CD4-positive, alpha-beta T cell (primary cell): Measurements from ENCODE around the gene PDLIM5. TPM values are rescaled to one million over a fixed set of nuclear protein-coding genes. Genes with fewer than 3 reads are reported as not detected.

ENCODE experiments used
- ATAC-seq: fragments of 200-7000 bp; cut with Tn5 transposase; one replicate; pipeline ENCODE4 v1.10.0; 2022; ENCODE audit warnings: mild to moderate bottlenecking; ENCODE audit not compliant: poor library complexity
- CTCF ChIA-PET: fragments of 350-600 bp; sonication (Branson Sonifier 250); formaldehyde crosslinking; loops from one replicate; lab custom pipeline; 2021; ENCODE audit warnings: antibody characterized with exemption, inconsistent platforms; lab: Charles Lee
- POLR2A ChIA-PET: fragments of 350-600 bp; sonication (Branson Sonifier 250); formaldehyde crosslinking; loops from one replicate; lab custom pipeline; 2021; ENCODE audit warnings: antibody characterized with exemption, inconsistent platforms; lab: Charles Lee
- DNase-seq, 14 experiments: peaks; one replicate each; pipeline ENCODE4 v3.0.0-alpha.2; 2013 to 2020; ENCODE audit warnings: mixed read lengths in 2 of 14
- H3K27ac ChIP-seq, 2 donors: one replicate each; pipeline versions ENCODE4 v1.5.1 to v1.7.0; 2013; ENCODE audit warnings: low read length in 2 of 2, low read depth in 1 of 2, mild to moderate bottlenecking in 1 of 2
- H3K27me3 ChIP-seq, 2 experiments: 1 replicate in 1 of 2; 2 replicates in 1 of 2; pipeline versions ENCODE4 v1.6.1 to v1.7.0; 2013; ENCODE audit warnings: low read length in 2 of 2, control low read depth in 1 of 2, mild to moderate bottlenecking in 1 of 2, moderate library complexity in 1 of 2; ENCODE audit not compliant: insufficient read depth in 2 of 2, control insufficient read depth in 1 of 2
- H3K36me3 ChIP-seq: one replicate; pipeline ENCODE4 v1.6.1; 2013; ENCODE audit warnings: low read length, control low read depth; ENCODE audit not compliant: insufficient read depth
- H3K4me1 ChIP-seq: one replicate; pipeline ENCODE4 v1.6.1; 2013; ENCODE audit warnings: low read length, control low read depth; ENCODE audit not compliant: insufficient read depth
- H3K4me3 ChIP-seq: one replicate; pipeline ENCODE4 v1.5.1; 2013; ENCODE audit warnings: mild to moderate bottlenecking, low read length, moderate library complexity
- H3K9me3 ChIP-seq, 2 experiments: 1 replicate in 1 of 2; 2 replicates in 1 of 2; pipeline versions ENCODE4 v1.6.1 to v1.7.0; 2013; ENCODE audit warnings: low read length in 2 of 2, mild to moderate bottlenecking in 2 of 2, control low read depth in 1 of 2, moderate library complexity in 1 of 2; ENCODE audit not compliant: control insufficient read depth in 1 of 2, insufficient read depth in 1 of 2
- H3K27ac Mint-ChIP-seq: one replicate; pipeline ENCODE4 v1.8.0; 2020; ENCODE audit warnings: mixed read lengths
- H3K27me3 Mint-ChIP-seq: one replicate; pipeline ENCODE4 v1.8.0; 2021; ENCODE audit warnings: mixed read lengths
- H3K36me3 Mint-ChIP-seq: one replicate; pipeline ENCODE4 v1.8.0; 2021; ENCODE audit warnings: low read depth, mixed read lengths
- H3K4me1 Mint-ChIP-seq: one replicate; pipeline ENCODE4 v1.8.0; 2021; ENCODE audit warnings: low read depth, mixed read lengths
- H3K4me3 Mint-ChIP-seq: one replicate; pipeline ENCODE4 v1.8.0; 2020; ENCODE audit warnings: mild to moderate bottlenecking, mixed read lengths
- H3K9me3 Mint-ChIP-seq: one replicate; pipeline ENCODE4 v1.8.0; 2020; ENCODE audit warnings: mixed read lengths
- CTCF ChIP-seq: fragments of 200-600 bp; IDR thresholded peaks from one replicate; pipeline ENCODE4 v1.8.0; 2022; ENCODE audit warnings: antibody characterized with exemption, mild to moderate bottlenecking
- intact Hi-C, 2 experiments: fragments of 100-400 bp; cut with DNase I in 1 of 2; cut with micrococcal nuclease in 1 of 2; formaldehyde crosslinking; loops; one replicate each; pipeline versions ENCODE4 v1.15.1 to v1.9.0; 2023 to 2025; cut with DNase I, micrococcal nuclease
- total RNA-seq, 174 experiments: library from RNA in 2 of 174; stranded (reverse) in 2 of 174; gene quantifications; one replicate each; pipeline ENCODE4 v1.2.3 and lab custom pipeline; 2021 to 2026

PDLIM5 gene
- total RNA-seq, 2 experiments from 2014 or later: 23.0 to 23.1 TPM

GRCh38 chr4:94516067-94516466 lies 64.3 kb downstream of the PDLIM5 start:
- no peak for TF ChIP-seq CTCF
- Histone ChIP-seq H3K9me3 (no peaks in the 10 kb centered on the region), H3K27ac (no peak overlapping the region), H3K4me1 (no peaks in the 10 kb centered on the region), H3K36me3 (no peaks in the 10 kb centered on the region), H3K4me3 (no peak overlapping the region), H3K27me3 (no peaks in the 10 kb centered on the region)
- intact Hi-C loops: no loop called here
- POLR2A ChIA-PET: no interaction called here
- no peaks in the 10 kb centered on the region for H3K36me3 Mint-ChIP-seq
- H3K4me1 Mint-ChIP-seq: peaks cover 19% of the 10 kb centered on the region
- no peak overlapping the region for H3K27ac Mint-ChIP-seq
- no peaks in the 10 kb centered on the region for H3K9me3 Mint-ChIP-seq
- CTCF ChIA-PET: no interaction called here
- DNase-seq: no peak
- H3K4me3 Mint-ChIP-seq: no peak overlapping the region
- ATAC-seq: no peak
- H3K27me3 Mint-ChIP-seq: no peaks in the 10 kb centered on the region

- DNase-seq (no peak), ATAC-seq (no peak)
- Mint-ChIP-seq H3K27me3 (no peaks in the 10 kb centered on the region), H3K9me3 (no peaks in the 10 kb centered on the region), H3K27ac (no peak overlapping the region), H3K36me3 (no peaks in the 10 kb centered on the region), H3K4me3 (no peak overlapping the region), H3K4me1 (peaks cover 19% of the 10 kb centered on the region)
- ChIA-PET POLR2A (no interaction called here), CTCF (no interaction called here)
- Histone ChIP-seq H3K4me3 (no peak overlapping the region), H3K27ac (no peak overlapping the region), H3K9me3 (no peaks in the 10 kb centered on the region), H3K4me1 (no peaks in the 10 kb centered on the region), H3K27me3 (no peaks in the 10 kb centered on the region), H3K36me3 (no peaks in the 10 kb centered on the region)
- TF ChIP-seq CTCF: no peak
- intact Hi-C loops: no loop called here
Observed at GRCh38 chr4:94516999-94517398, 65.3 kb downstream of the PDLIM5 start.

GRCh38 chr4:94517492-94517891 lies 65.8 kb downstream of the PDLIM5 start:
- H3K27me3 Mint-ChIP-seq: no peaks in the 10 kb centered on the region
- Histone ChIP-seq H3K9me3 (no peaks in the 10 kb centered on the region), H3K36me3 (no peaks in the 10 kb centered on the region), H3K4me3 (no peak overlapping the region), H3K27ac (no peak overlapping the region), H3K27me3 (no peaks in the 10 kb centered on the region), H3K4me1 (no peaks in the 10 kb centered on the region)
- H3K4me1 Mint-ChIP-seq: peaks cover 19% of the 10 kb centered on the region
- ATAC-seq (no peak), DNase-seq (no peak)
- H3K9me3 Mint-ChIP-seq: no peaks in the 10 kb centered on the region
- CTCF ChIA-PET: no interaction called here
- H3K27ac Mint-ChIP-seq: no peak overlapping the region
- no peaks in the 10 kb centered on the region for H3K36me3 Mint-ChIP-seq
- POLR2A ChIA-PET: no interaction called here
- intact Hi-C loops: no loop called here
- TF ChIP-seq CTCF: no peak
- no peak overlapping the region for H3K4me3 Mint-ChIP-seq
